ENCODE results near the gene CRB2.

Gene CRB2

GRCh38 chr9:123319541-123320339 is 36.3 kb upstream of the CRB2 start:
- Histone ChIP-seq H3K36me3 (ENCODE audit: insufficient read depth, low read length) (no peaks in the 10 kb centered on the region), H3K27ac (ENCODE audit: low read depth, low read length) (peak overlapping the region; percentile 62), H3K4me3 (ENCODE audit: low read depth in 1 of 2, low read length in 2 of 2) (peak overlapping the region in 1 of 2 donors; percentile 19), H3K4me1 (ENCODE audit: insufficient read depth, low read length) (peaks cover 32% of the 10 kb centered on the region), H3K9me3 (ENCODE audit: low read length) (no peaks in the 10 kb centered on the region), H3K9ac (ENCODE audit: low read length) (no peak overlapping the region), H3K27me3 (ENCODE audit: control insufficient read depth in 1 of 2, insufficient read depth in 2 of 2, low read length in 2 of 2) (no peaks in the 10 kb centered on the region)

DNA sequence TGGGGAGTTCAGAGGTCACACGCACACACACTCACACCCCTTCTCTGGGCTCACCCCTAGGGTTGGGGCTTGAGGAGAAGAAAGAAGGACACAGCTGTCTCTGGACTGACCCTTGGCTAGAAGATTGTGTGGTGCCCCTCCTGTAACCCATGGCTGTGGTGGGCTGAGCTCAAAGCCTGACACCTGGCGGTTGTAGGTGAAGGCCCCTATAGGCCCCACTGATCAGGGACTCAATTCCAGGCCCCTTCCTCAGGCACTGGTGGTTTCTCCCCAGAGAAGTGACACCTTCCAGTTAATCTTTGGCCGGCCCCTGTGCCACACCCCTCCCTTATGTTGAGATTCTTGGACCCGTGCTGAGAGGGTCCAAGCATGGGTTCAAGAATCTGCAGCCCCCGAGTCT is 35.2 kb upstream of the CRB2 start:
- no peaks in the 10 kb centered on the region for H3K9me3 ChIP-seq (ENCODE audit: low read length)
- no peak overlapping the region for H3K27ac ChIP-seq (ENCODE audit: low read depth, low read length)
- no peaks in the 10 kb centered on the region for H3K27me3 ChIP-seq (ENCODE audit: control insufficient read depth in 1 of 2, insufficient read depth in 2 of 2, low read length in 2 of 2)
- H3K36me3 ChIP-seq (ENCODE audit: insufficient read depth, low read length) = no peaks in the 10 kb centered on the region
- H3K4me1 ChIP-seq (ENCODE audit: insufficient read depth, low read length) = peaks cover 32% of the 10 kb centered on the region
- H3K4me3 ChIP-seq (ENCODE audit: low read depth in 1 of 2, low read length in 2 of 2) = no peak overlapping the region
- H3K9ac ChIP-seq (ENCODE audit: low read length) = no peak overlapping the region

DNA sequence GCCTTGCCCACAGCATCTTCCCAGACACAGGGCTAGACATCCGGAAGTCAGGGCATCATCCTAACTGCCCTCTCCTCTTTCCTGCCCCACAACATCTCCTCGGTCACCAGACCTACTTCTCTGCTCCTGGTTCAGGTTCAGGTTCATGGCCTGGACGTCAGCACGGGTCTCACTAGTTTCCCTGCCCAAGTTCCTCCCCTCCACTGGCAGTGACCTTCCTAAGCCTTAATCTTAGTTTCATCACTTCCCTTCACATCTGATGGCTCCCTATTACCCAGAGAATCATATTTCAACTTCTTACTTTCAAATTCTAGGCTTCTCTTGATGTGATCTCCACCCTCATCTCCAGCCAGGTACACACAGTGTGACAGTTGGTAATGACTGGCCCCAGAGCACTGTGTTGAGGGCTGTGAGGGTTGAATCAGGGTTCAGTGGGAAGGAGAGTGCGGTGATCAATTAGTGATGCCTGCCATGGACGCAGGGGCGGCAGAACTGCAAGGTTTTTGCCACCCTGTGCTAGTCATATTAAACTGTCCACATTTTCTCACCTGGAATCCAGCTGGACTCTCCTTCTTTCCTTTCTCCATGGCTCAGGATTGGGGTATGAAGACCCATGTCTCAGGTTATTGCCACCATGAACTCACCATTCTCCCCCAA is 34.3 kb upstream of the CRB2 start:
- H3K36me3 ChIP-seq (ENCODE audit: insufficient read depth, low read length) = no peaks in the 10 kb centered on the region
- no peaks in the 10 kb centered on the region for H3K27me3 ChIP-seq (ENCODE audit: control insufficient read depth in 1 of 2, insufficient read depth in 2 of 2, low read length in 2 of 2)
- H3K4me1 ChIP-seq (ENCODE audit: insufficient read depth, low read length) = peaks cover 32% of the 10 kb centered on the region
- no peaks in the 10 kb centered on the region for H3K9me3 ChIP-seq (ENCODE audit: low read length)
- no peak overlapping the region for H3K27ac ChIP-seq (ENCODE audit: low read depth, low read length)
- no peak overlapping the region for H3K4me3 ChIP-seq (ENCODE audit: low read depth in 1 of 2, low read length in 2 of 2)
- H3K9ac ChIP-seq (ENCODE audit: low read length) = no peak overlapping the region

- Histone ChIP-seq H3K27me3 (ENCODE audit: control insufficient read depth in 1 of 2, insufficient read depth in 2 of 2, low read length in 2 of 2) (no peaks in the 10 kb centered on the region), H3K36me3 (ENCODE audit: insufficient read depth, low read length) (no peaks in the 10 kb centered on the region), H3K27ac (ENCODE audit: low read depth, low read length) (no peak overlapping the region), H3K9me3 (ENCODE audit: low read length) (no peaks in the 10 kb centered on the region), H3K9ac (ENCODE audit: low read length) (no peak overlapping the region), H3K4me3 (ENCODE audit: low read depth in 1 of 2, low read length in 2 of 2) (no peak overlapping the region), H3K4me1 (ENCODE audit: insufficient read depth, low read length) (peaks cover 32% of the 10 kb centered on the region)
These were observed 33.5 kb upstream of the CRB2 start for GRCh38 chr9:123322273-123323195.

DNA sequence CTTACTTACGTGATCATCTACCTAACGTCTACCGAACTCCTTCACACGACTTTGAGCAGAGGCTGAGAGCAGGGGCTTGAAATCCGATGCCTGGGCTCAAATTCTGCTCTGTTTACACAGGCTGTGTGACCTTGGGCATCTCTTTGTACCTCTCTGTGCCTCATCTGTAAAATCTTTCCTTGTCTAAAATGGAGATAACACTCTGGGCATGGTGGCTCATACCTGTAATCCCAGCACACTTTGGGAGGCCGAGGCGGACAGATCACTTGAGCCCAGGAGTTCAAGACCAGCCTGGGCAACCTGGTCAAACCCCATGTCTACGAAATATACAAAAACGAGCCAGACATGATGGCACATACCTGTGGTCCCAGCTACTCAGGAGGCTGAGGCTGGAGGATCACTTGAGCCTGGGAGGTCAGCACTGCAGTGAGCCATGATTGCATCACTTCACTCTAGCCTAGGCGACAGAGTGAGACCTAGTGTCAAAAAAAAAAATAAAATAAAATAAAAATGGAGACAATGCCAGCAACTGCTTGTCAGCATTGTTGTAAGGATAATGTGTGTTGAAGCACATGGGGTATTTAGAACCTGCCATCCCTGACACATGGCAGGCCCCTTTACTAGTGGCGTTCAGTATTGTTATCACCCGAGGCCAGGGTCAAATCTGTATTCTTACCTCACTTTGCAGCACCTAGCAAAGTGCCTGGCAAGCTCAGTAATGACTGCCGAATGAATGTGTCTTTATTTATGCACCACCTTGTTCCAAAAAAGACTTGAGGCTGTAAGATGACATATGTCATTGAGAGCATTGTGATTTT is 32.6 kb upstream of the CRB2 start:
- H3K36me3 ChIP-seq (ENCODE audit: insufficient read depth, low read length) = no peaks in the 10 kb centered on the region
- no peak overlapping the region for H3K27ac ChIP-seq (ENCODE audit: low read depth, low read length)

GRCh38 chr9:123324767-123325183 is 31.2 kb upstream of the CRB2 start:
- H3K27ac ChIP-seq (ENCODE audit: low read depth, low read length) = no peak overlapping the region
- no peaks in the 10 kb centered on the region for H3K27me3 ChIP-seq (ENCODE audit: control insufficient read depth in 1 of 2, insufficient read depth in 2 of 2, low read length in 2 of 2)
- peaks cover 14% of the 10 kb centered on the region for H3K4me1 ChIP-seq (ENCODE audit: insufficient read depth, low read length)
- H3K4me3 ChIP-seq (ENCODE audit: low read depth in 1 of 2, low read length in 2 of 2) = no peak overlapping the region
- H3K9ac ChIP-seq (ENCODE audit: low read length) = no peak overlapping the region
- no peaks in the 10 kb centered on the region for H3K9me3 ChIP-seq (ENCODE audit: low read length)
- H3K36me3 ChIP-seq (ENCODE audit: insufficient read depth, low read length) = no peaks in the 10 kb centered on the region

More for the DNA sequence above, 32.6 kb upstream of the CRB2 start:
- Histone ChIP-seq H3K9ac (ENCODE audit: low read length) (no peak overlapping the region), H3K9me3 (ENCODE audit: low read length) (no peaks in the 10 kb centered on the region), H3K4me3 (ENCODE audit: low read depth in 1 of 2, low read length in 2 of 2) (no peak overlapping the region), H3K4me1 (ENCODE audit: insufficient read depth, low read length) (peaks cover 28% of the 10 kb centered on the region), H3K27me3 (ENCODE audit: control insufficient read depth in 1 of 2, insufficient read depth in 2 of 2, low read length in 2 of 2) (no peaks in the 10 kb centered on the region)

- H3K4me1 ChIP-seq (ENCODE audit: insufficient read depth, low read length) = peaks cover 12% of the 10 kb centered on the region
- H3K9ac ChIP-seq (ENCODE audit: low read length) = no peak overlapping the region
- peak overlapping the region in 1 of 2 donors; percentile 30 for H3K4me3 ChIP-seq (ENCODE audit: low read depth in 1 of 2, low read length in 2 of 2)
- H3K9me3 ChIP-seq (ENCODE audit: low read length) = no peaks in the 10 kb centered on the region
- no peaks in the 10 kb centered on the region for H3K27me3 ChIP-seq (ENCODE audit: control insufficient read depth in 1 of 2, insufficient read depth in 2 of 2, low read length in 2 of 2)
- no peak overlapping the region for H3K27ac ChIP-seq (ENCODE audit: low read depth, low read length)
- no peaks in the 10 kb centered on the region for H3K36me3 ChIP-seq (ENCODE audit: insufficient read depth, low read length)
These were observed 29.8 kb upstream of the CRB2 start for GRCh38 chr9:123326187-123326586.

GRCh38 chr9:123326662-123327093 is 29.3 kb upstream of the CRB2 start:
- Histone ChIP-seq H3K27ac (ENCODE audit: low read depth, low read length) (no peak overlapping the region), H3K4me3 (ENCODE audit: low read depth in 1 of 2, low read length in 2 of 2) (peak overlapping the region; percentile 5 to 30), H3K9me3 (ENCODE audit: low read length) (no peaks in the 10 kb centered on the region), H3K9ac (ENCODE audit: low read length) (no peak overlapping the region), H3K4me1 (ENCODE audit: insufficient read depth, low read length) (peaks cover 12% of the 10 kb centered on the region), H3K36me3 (ENCODE audit: insufficient read depth, low read length) (no peaks in the 10 kb centered on the region), H3K27me3 (ENCODE audit: control insufficient read depth in 1 of 2, insufficient read depth in 2 of 2, low read length in 2 of 2) (no peaks in the 10 kb centered on the region)

GRCh38 chr9:123327697-123328100 is 28.3 kb upstream of the CRB2 start:
- no peak overlapping the region for H3K9ac ChIP-seq (ENCODE audit: low read length)
- H3K9me3 ChIP-seq (ENCODE audit: low read length) = no peaks in the 10 kb centered on the region
- no peaks in the 10 kb centered on the region for H3K36me3 ChIP-seq (ENCODE audit: insufficient read depth, low read length)
- no peak overlapping the region for H3K4me3 ChIP-seq (ENCODE audit: low read depth in 1 of 2, low read length in 2 of 2)
- H3K27ac ChIP-seq (ENCODE audit: low read depth, low read length) = no peak overlapping the region
- H3K27me3 ChIP-seq (ENCODE audit: control insufficient read depth in 1 of 2, insufficient read depth in 2 of 2, low read length in 2 of 2) = no peaks in the 10 kb centered on the region
- peaks cover 6% of the 10 kb centered on the region for H3K4me1 ChIP-seq (ENCODE audit: insufficient read depth, low read length)

DNA sequence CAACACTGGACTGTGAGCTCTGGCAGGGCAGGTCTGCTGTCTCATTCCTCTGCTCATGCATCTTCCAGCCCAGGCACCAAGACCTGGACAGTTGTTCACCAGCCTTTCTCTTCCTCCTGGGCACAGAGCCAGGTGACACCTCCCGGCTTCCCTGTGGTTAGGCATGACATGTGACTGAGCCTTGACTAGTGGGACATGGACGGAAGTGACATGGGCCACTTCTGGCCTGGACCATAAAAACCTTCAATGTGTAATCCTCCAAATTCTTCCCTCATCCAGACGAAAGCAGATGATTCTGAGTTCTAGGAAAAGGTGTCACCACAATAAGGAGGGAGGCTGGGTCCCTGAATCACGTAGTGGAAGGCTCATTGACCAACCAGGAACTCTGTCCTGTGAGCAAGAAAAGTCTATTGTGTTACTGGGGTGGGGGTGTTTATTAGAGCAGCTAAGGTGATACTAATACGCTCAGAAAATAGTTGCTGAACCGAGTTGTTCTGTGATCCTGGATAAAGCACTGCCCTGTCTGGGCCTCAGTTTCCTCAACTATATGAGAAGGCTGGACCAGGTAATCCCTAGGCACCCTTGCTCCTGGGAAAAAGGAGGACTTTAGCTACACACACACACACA is 26.6 kb upstream of the CRB2 start:
- H3K27ac ChIP-seq (ENCODE audit: low read depth, low read length) = no peak overlapping the region
- H3K4me3 ChIP-seq (ENCODE audit: low read depth in 1 of 2, low read length in 2 of 2) = no peak overlapping the region
- no peaks in the 10 kb centered on the region for H3K27me3 ChIP-seq (ENCODE audit: control insufficient read depth in 1 of 2, insufficient read depth in 2 of 2, low read length in 2 of 2)
- no peaks in the 10 kb centered on the region for H3K4me1 ChIP-seq (ENCODE audit: insufficient read depth, low read length)
- H3K9me3 ChIP-seq (ENCODE audit: low read length) = no peaks in the 10 kb centered on the region
- no peak overlapping the region for H3K9ac ChIP-seq (ENCODE audit: low read length)
- H3K36me3 ChIP-seq (ENCODE audit: insufficient read depth, low read length) = no peaks in the 10 kb centered on the region

All from muscle layer of colon (tissue), 2 donors.